ENCODE results near the gene CHD5. TPM values are rescaled to one million over a fixed set of nuclear protein-coding genes. Genes with fewer than 3 reads are reported as not detected.

CHD5 gene
- total RNA-seq, 4 donors from 2014 or later: 0.14 to 1.6 (median 1.2) TPM

GRCh38 chr1:6073480-6074053 is 106.6 kb downstream of the CHD5 start:
- Histone ChIP-seq H3K36me3 (no peaks in the 10 kb centered on the region), H3K4me1 (no peaks in the 10 kb centered on the region), H3K27ac (no peak overlapping the region), H3K27me3 (no peaks in the 10 kb centered on the region), H3K9me3 (no peaks in the 10 kb centered on the region), H3K4me3 (no peak overlapping the region)
- TF ChIP-seq EP300 (IDR thresholded peaks at IDR 0.05; ENCODE audit: low read depth): no peak
- TF ChIP-seq POLR2AphosphoS5 (IDR thresholded peaks at IDR 0.05): no peak
- TF ChIP-seq CTCF (IDR thresholded peaks at IDR 0.05): no peak
- TF ChIP-seq POLR2A (IDR thresholded peaks at IDR 0.05): no peak
- DNase-seq: no peak
- intact Hi-C loops (cut with DNase I; ENCODE audit: low total_unique reads) (no loop called here), in situ Hi-C loops (cut with MboI; ENCODE audit: low pct_ligation_motif_present in 1 of 4, low pct_unique_long_range_greater_than_20kb in 1 of 4, low sequenced_read_pairs in 3 of 4) (no loop called here)
- WGBS, 2 donors (ENCODE audit: low coverage in 1 of 2): 92% methylated on average over 15 of the region's 15 CpGs; no CpG with 5 or more reads in 1 of the 2 donors

GRCh38 chr1:6072774-6073479 is 107.2 kb downstream of the CHD5 start:
- TF ChIP-seq EP300 (IDR thresholded peaks at IDR 0.05; ENCODE audit: low read depth) (no peak), POLR2AphosphoS5 (IDR thresholded peaks at IDR 0.05) (no peak), CTCF (IDR thresholded peaks at IDR 0.05) (no peak), POLR2A (IDR thresholded peaks at IDR 0.05) (no peak)
- H3K4me1 ChIP-seq: no peaks in the 10 kb centered on the region
- in situ Hi-C loops (cut with MboI; ENCODE audit: low pct_ligation_motif_present in 1 of 4, low pct_unique_long_range_greater_than_20kb in 1 of 4, low sequenced_read_pairs in 3 of 4): no loop called here
- intact Hi-C loops (cut with DNase I; ENCODE audit: low total_unique reads): no loop called here
- 93% methylated on average over 16 of the region's 17 CpGs; no CpG with 5 or more reads in 1 of the 2 donors for WGBS, 2 donors (ENCODE audit: low coverage in 1 of 2)
- no peak overlapping the region for H3K27ac ChIP-seq
- no peaks in the 10 kb centered on the region for H3K27me3 ChIP-seq
- DNase-seq: no peak
- H3K4me3 ChIP-seq: no peak overlapping the region
- H3K9me3 ChIP-seq: no peaks in the 10 kb centered on the region
- H3K36me3 ChIP-seq: no peaks in the 10 kb centered on the region

- WGBS, 2 donors (ENCODE audit: low coverage in 1 of 2): 81% methylated on average over 13 of the region's 13 CpGs; no CpG with 5 or more reads in 1 of the 2 donors
- in situ Hi-C loops (cut with MboI; ENCODE audit: low pct_ligation_motif_present in 1 of 4, low pct_unique_long_range_greater_than_20kb in 1 of 4, low sequenced_read_pairs in 3 of 4): no loop called here
These were observed 108.9 kb downstream of the CHD5 start for GRCh38 chr1:6071219-6071618.

More at GRCh38 chr1:6071219-6071618, 108.9 kb downstream of the CHD5 start:
- Histone ChIP-seq H3K27ac (no peak overlapping the region), H3K4me3 (no peak overlapping the region), H3K9me3 (no peaks in the 10 kb centered on the region), H3K27me3 (no peaks in the 10 kb centered on the region), H3K4me1 (no peaks in the 10 kb centered on the region), H3K36me3 (no peaks in the 10 kb centered on the region)
- no peak for TF ChIP-seq POLR2AphosphoS5 (IDR thresholded peaks at IDR 0.05)
- TF ChIP-seq CTCF (IDR thresholded peaks at IDR 0.05): no peak
- TF ChIP-seq POLR2A (IDR thresholded peaks at IDR 0.05): no peak
- no peak for DNase-seq
- intact Hi-C loops (cut with DNase I; ENCODE audit: low total_unique reads): no loop called here
